ENCODE measurements around the gene ARMC8. TPM values are rescaled to one million over a fixed set of nuclear protein-coding genes. Genes with fewer than 3 reads are reported as not detected.

Gene ARMC8
- total RNA-seq, 1 donor, result 49.8 TPM

Other genes starting within 250 kb of the ARMC8 start
- gene CLDN18, start 177.1 kb upstream of the ARMC8 start, total RNA-seq (ENCODE audit: low replicate concordance), result not detected in 2 replicates
- 28.3 and 38.2 TPM in 2 replicates for gene DZIP1L, start 71.7 kb upstream of the ARMC8 start, total RNA-seq (ENCODE audit: low replicate concordance)
- gene A4GNT, start 54.9 kb upstream of the ARMC8 start, total RNA-seq (ENCODE audit: low replicate concordance), result not detected in 2 replicates
- 17.5 and 26.6 TPM in 2 replicates for gene DBR1, start 12.4 kb upstream of the ARMC8 start, total RNA-seq (ENCODE audit: low replicate concordance)
- gene NME9, start 142.6 kb downstream of the ARMC8 start, total RNA-seq (ENCODE audit: low replicate concordance), result 0.18 TPM in 1 of 2 replicates, not detected in the other
- 31.2 and 53.3 TPM in 2 replicates for gene MRAS, start 161.3 kb downstream of the ARMC8 start, total RNA-seq (ENCODE audit: low replicate concordance)
- 0.27 and 0.65 TPM in 2 replicates for gene ESYT3, start 247.3 kb downstream of the ARMC8 start, total RNA-seq (ENCODE audit: low replicate concordance)

Data from fibroblast of the aortic adventitia (primary cell).